HEK293 (cell line): Measurements from ENCODE around the gene CASZ1.

ENCODE experiments used
- CTCF ChIA-PET: fragments of 350-600 bp; formaldehyde crosslinking; extraction: SDS; loops from one replicate; lab custom pipeline; 2021; ENCODE audit warnings: antibody characterized with exemption; lab: Yijun Ruan, JAX
- POLR2A ChIA-PET: fragments of 300-600 bp; formaldehyde crosslinking; extraction: SDS; loops from one replicate; lab custom pipeline; 2020; ENCODE audit warnings: antibody characterized with exemption, inconsistent platforms; lab: Yijun Ruan, JAX
- H3K27ac ChIP-seq: fragments of 200-500 bp; sonication (Bioruptor generic); 2 replicates; pipeline ENCODE4 v1.5.1; 2014; ENCODE audit warnings: low read depth, low read length, control low read depth, inconsistent platforms; ENCODE audit errors: extremely low read depth
- H3K36me3 ChIP-seq, 2 experiments: fragments of 200-500 bp in 1 of 2; sonication (Bioruptor generic) in 1 of 2; 1 replicate in 1 of 2; 2 replicates in 1 of 2; pipeline ENCODE4 v1.5.1; 2014 to 2017; ENCODE audit warnings: inconsistent platforms in 2 of 2, low read length in 2 of 2; ENCODE audit not compliant: control insufficient read depth in 2 of 2, insufficient read depth in 1 of 2
- H3K4me1 ChIP-seq: fragments of 200-500 bp; sonication (Bioruptor generic); 2 replicates; pipeline ENCODE4 v1.5.1; 2014; ENCODE audit warnings: mild to moderate bottlenecking, low read length, inconsistent platforms; ENCODE audit not compliant: control insufficient read depth, insufficient read depth
- H3K4me3 ChIP-seq: 2 replicates; pipeline ENCODE4 v1.5.1; 2011; ENCODE audit warnings: low read depth, mild to moderate bottlenecking, control low read depth, low read length, moderate library complexity
- H3K9me3 ChIP-seq: fragments of 200-500 bp; sonication (Bioruptor generic); 2 replicates; pipeline ENCODE4 v1.5.1; 2014; ENCODE audit warnings: low read depth, low read length, inconsistent platforms; ENCODE audit not compliant: control insufficient read depth, insufficient read depth
- GLIS1 ChIP-seq: fragments of 450-650 bp; formaldehyde crosslinking; IDR thresholded peaks from 2 replicates; pipeline ENCODE4 v1.5.1; 2016; ENCODE audit warnings: missing biosample characterization, missing genetic modification characterization
- MYNN ChIP-seq: fragments of 450-650 bp; formaldehyde crosslinking; IDR thresholded peaks from 2 replicates; pipeline ENCODE4 v1.5.1; 2016; ENCODE audit warnings: missing biosample characterization, missing genetic modification characterization, borderline replicate concordance
- OVOL3 ChIP-seq: fragments of 450-650 bp; formaldehyde crosslinking; IDR thresholded peaks from 2 replicates; pipeline ENCODE4 v1.5.1; 2016; ENCODE audit warnings: missing biosample characterization, missing genetic modification characterization
- PRDM1 ChIP-seq: fragments of 450-650 bp; formaldehyde crosslinking; IDR thresholded peaks from 2 replicates; pipeline ENCODE4; 2016; ENCODE audit warnings: missing biosample characterization, missing genetic modification characterization
- SP3 ChIP-seq: fragments of 450-650 bp; formaldehyde crosslinking; IDR thresholded peaks from 2 replicates; pipeline ENCODE4 v1.5.1; 2016; ENCODE audit warnings: missing biosample characterization, missing genetic modification characterization
- SP7 ChIP-seq: fragments of 450-650 bp; formaldehyde crosslinking; IDR thresholded peaks from 2 replicates; pipeline ENCODE4 v1.5.1; 2016; ENCODE audit warnings: missing biosample characterization, missing genetic modification characterization
- TRIM28 ChIP-seq: IDR thresholded peaks from 2 replicates; pipeline ENCODE4 v1.6.1; 2011; ENCODE audit warnings: low read length, control low read depth, borderline replicate concordance
- ZBTB26 ChIP-seq: fragments of 450-650 bp; formaldehyde crosslinking; optimal IDR thresholded peaks from 2 replicates; pipeline ENCODE3; 2016; ENCODE audit warnings: missing biosample characterization, mild to moderate bottlenecking, missing genetic modification characterization
- ZNF16 ChIP-seq: fragments of 450-650 bp; formaldehyde crosslinking; IDR thresholded peaks from 2 replicates; pipeline ENCODE4 v1.5.1; 2016; ENCODE audit warnings: low read depth, missing biosample characterization, missing genetic modification characterization
- ZNF24 ChIP-seq: fragments of 450-650 bp; formaldehyde crosslinking; IDR thresholded peaks from 2 replicates; pipeline ENCODE4 v1.5.1; 2016; ENCODE audit warnings: missing biosample characterization, missing genetic modification characterization
- ZNF274 ChIP-seq, 2 experiments: fragments of 200-500 bp in 1 of 2; fragments of 450-650 bp in 1 of 2; sonication (Bioruptor generic) in 1 of 2; formaldehyde crosslinking in 1 of 2; IDR thresholded peaks; 2 replicates each; pipeline versions ENCODE4 v1.5.1 to v1.6.1; 2014 to 2016; ENCODE audit warnings: borderline replicate concordance in 1 of 2, inconsistent platforms in 1 of 2, low read length in 1 of 2, missing biosample characterization in 1 of 2, missing genetic modification characterization in 1 of 2
- ZNF324 ChIP-seq: fragments of 450-650 bp; formaldehyde crosslinking; IDR thresholded peaks from 2 replicates; pipeline ENCODE4 v1.5.1; 2016; ENCODE audit warnings: missing biosample characterization, missing genetic modification characterization
- ZNF398 ChIP-seq: fragments of 450-650 bp; formaldehyde crosslinking; IDR thresholded peaks from 2 replicates; pipeline ENCODE4 v1.5.1; 2017; ENCODE audit warnings: missing biosample characterization, missing genetic modification characterization
- ZNF416 ChIP-seq: fragments of 450-650 bp; formaldehyde crosslinking; IDR thresholded peaks from 2 replicates; pipeline ENCODE4 v1.5.1; 2016; ENCODE audit warnings: missing biosample characterization, missing genetic modification characterization
- ZNF433 ChIP-seq: fragments of 450-650 bp; formaldehyde crosslinking; IDR thresholded peaks from 2 replicates; pipeline ENCODE4 v1.5.1; 2016; ENCODE audit warnings: missing biosample characterization, missing genetic modification characterization, low read depth
- ZNF488 ChIP-seq: fragments of 450-650 bp; formaldehyde crosslinking; IDR thresholded peaks from 2 replicates; pipeline ENCODE4 v1.5.1; 2016; ENCODE audit warnings: missing biosample characterization, missing genetic modification characterization
- ZNF521 ChIP-seq: fragments of 450-650 bp; formaldehyde crosslinking; IDR thresholded peaks from 2 replicates; pipeline ENCODE4 v1.5.1; 2017; ENCODE audit warnings: missing biosample characterization, mild to moderate bottlenecking, missing genetic modification characterization
- ZNF571 ChIP-seq: fragments of 450-650 bp; formaldehyde crosslinking; IDR thresholded peaks from 2 replicates; pipeline ENCODE4 v1.5.0; 2017; ENCODE audit warnings: missing biosample characterization, missing genetic modification characterization
- ZNF596 ChIP-seq: fragments of 450-650 bp; IDR thresholded peaks from 2 replicates; pipeline ENCODE4 v1.5.0; 2018; ENCODE audit warnings: missing biosample characterization, mild to moderate bottlenecking, missing genetic modification characterization, moderate library complexity
- ZNF621 ChIP-seq: fragments of 450-650 bp; formaldehyde crosslinking; IDR thresholded peaks from 2 replicates; pipeline ENCODE4 v1.5.1; 2017; ENCODE audit warnings: missing biosample characterization, missing genetic modification characterization
- ZNF623 ChIP-seq: fragments of 450-650 bp; formaldehyde crosslinking; IDR thresholded peaks from 2 replicates; pipeline ENCODE4 v1.5.1; 2016; ENCODE audit warnings: missing biosample characterization, missing genetic modification characterization
- ZNF843 ChIP-seq: fragments of 450-650 bp; formaldehyde crosslinking; IDR thresholded peaks from 2 replicates; pipeline ENCODE4 v1.5.1; 2016; ENCODE audit warnings: missing biosample characterization, missing genetic modification characterization

Gene CASZ1

GRCh38 chr1:10824821-10825540 is 28.5 kb upstream of the CASZ1 start (continued):
- TF ChIP-seq ZNF398 (no peak), ZNF623 (tag by site-specific recombination) (no peak), ZNF16 (tag by site-specific recombination) (no peak), TRIM28 (no peak), ZNF571 (tag by site-specific recombination) (no peak), SP7 (tag by site-specific recombination) (no peak), ZNF24 (tag by site-specific recombination) (no peak), OVOL3 (tag by site-specific recombination) (no peak), ZNF488 (tag by site-specific recombination) (no peak), PRDM1 (tag by site-specific recombination) (no peak)

GRCh38 chr1:10823000-10823401 is 26.6 kb upstream of the CASZ1 start:
- no peak for TF ChIP-seq SP3 (tag by site-specific recombination)
- no peak for TF ChIP-seq ZNF843 (tag by site-specific recombination)
- no peak for TF ChIP-seq ZNF621 (tag by site-specific recombination)
- no peak for TF ChIP-seq ZNF521
- TF ChIP-seq ZNF324 (tag by site-specific recombination): no peak
- no peak for TF ChIP-seq ZBTB26
- TF ChIP-seq ZNF433 (tag by site-specific recombination): no peak
- no peak for TF ChIP-seq ZNF416
- no peak for TF ChIP-seq ZNF274 (IDR thresholded peaks at IDR 0.05; ENCODE audit: low read length)
- TF ChIP-seq ZNF274 (tag by site-specific recombination; IDR thresholded peaks at IDR 0.05; ENCODE audit: borderline replicate concordance): no peak
- no peak for TF ChIP-seq ZNF596 (tag by site-specific recombination)
- no peak for TF ChIP-seq MYNN (tag by site-specific recombination)
- TF ChIP-seq GLIS1: no peak
- TF ChIP-seq, all 188 proteins: peak for 0
- H3K4me1 ChIP-seq: 0 out of 2 replicates have a peak, but pooled peaks cover 2% of the 10 kb centered on the region
- H3K4me3 ChIP-seq: no peak overlapping the region
- H3K27ac ChIP-seq: no peak overlapping the region
- H3K36me3 ChIP-seq: no peaks in the 10 kb centered on the region
- CTCF ChIA-PET: no interaction called here
- no peaks in the 10 kb centered on the region for H3K9me3 ChIP-seq
- POLR2A ChIA-PET: no interaction called here
